B cell (primary cell): ENCODE measurements around the gene VAPB. TPM values are rescaled to one million over a fixed set of nuclear protein-coding genes. Genes with fewer than 3 reads are reported as not detected.

Experiments
- ATAC-seq: fragments of 200-7000 bp; cut with Tn5 transposase; one replicate; pipeline ENCODE4 v1.10.0; 2021; ENCODE audit warnings: low read depth, mild to moderate bottlenecking, moderate number of reproducible peaks, moderate library complexity
- CTCF ChIA-PET: fragments of 350-600 bp; sonication (Branson Sonifier 250); formaldehyde crosslinking; loops from one replicate; lab custom pipeline; 2021; ENCODE audit warnings: antibody characterized with exemption, inconsistent platforms; lab: Charles Lee
- POLR2A ChIA-PET: fragments of 350-600 bp; sonication (Branson Sonifier 250); formaldehyde crosslinking; loops from one replicate; lab custom pipeline; 2021; ENCODE audit warnings: antibody characterized with exemption; lab: Charles Lee
- DNase-seq: peaks from one replicate; pipeline ENCODE4 v3.0.0; 2013
- H2AFZ ChIP-seq: 2 replicates; pipeline ENCODE4 v1.6.1; 2012; ENCODE audit warnings: mild to moderate bottlenecking, low read depth, low read length; ENCODE audit not compliant: insufficient read depth, poor library complexity, severe bottlenecking
- H3K27ac ChIP-seq, 2 donors: 1 replicate in 1 of 2; 2 replicates in 1 of 2; pipeline ENCODE4 v1.5.1; 2012 to 2013; ENCODE audit warnings: low read length in 2 of 2, mild to moderate bottlenecking in 2 of 2, moderate library complexity in 1 of 2
- H3K27me3 ChIP-seq, 4 experiments: fragments of 200-600 bp in 1 of 4; sonication (generic) in 1 of 4; replicated peaks in 1 of 4; 1 replicate in 2 of 4; 2 replicates in 2 of 4; pipeline versions ENCODE4 v1.6.1 to v1.7.0; 2013 to 2016; ENCODE audit warnings: low read length in 3 of 4, mild to moderate bottlenecking in 2 of 4, mixed read lengths in 1 of 4, moderate library complexity in 1 of 4; ENCODE audit not compliant: insufficient read depth in 4 of 4, control insufficient read depth in 3 of 4; ENCODE audit errors: control extremely low read depth in 1 of 4
- H3K36me3 ChIP-seq, 2 experiments: replicated peaks in 1 of 2; 1 replicate in 1 of 2; 2 replicates in 1 of 2; pipeline versions ENCODE4 v1.6.1 to v1.7.1; 2013; ENCODE audit warnings: low read length in 1 of 2; ENCODE audit not compliant: insufficient read depth in 2 of 2, control insufficient read depth in 1 of 2; ENCODE audit errors: control extremely low read depth in 1 of 2, extremely low read depth in 1 of 2
- H3K4me1 ChIP-seq, 2 donors: fragments of 200-600 bp in 1 of 2; sonication (generic) in 1 of 2; 1 replicate in 1 of 2; 2 replicates in 1 of 2; pipeline versions ENCODE4 v1.5.1 to v1.6.1; 2013 to 2017; ENCODE audit warnings: low read length in 2 of 2; ENCODE audit not compliant: control insufficient read depth in 2 of 2, insufficient read depth in 2 of 2
- H3K4me2 ChIP-seq: replicated peaks from 2 replicates; pipeline ENCODE3; 2012; ENCODE audit warnings: mild to moderate bottlenecking, low read depth, low read length; ENCODE audit not compliant: poor library complexity, severe bottlenecking
- H3K4me3 ChIP-seq, 5 experiments: fragments of 200-600 bp in 1 of 5; sonication (generic) in 1 of 5; 1 replicate in 3 of 5; 2 replicates in 2 of 5; pipeline versions ENCODE4 v1.5.1 to v1.7.0; 2011 to 2016; ENCODE audit warnings: low read length in 4 of 5, mild to moderate bottlenecking in 4 of 5, low read depth in 2 of 5, control low read depth in 1 of 5, moderate library complexity in 1 of 5; ENCODE audit not compliant: insufficient read depth in 1 of 5; ENCODE audit errors: control extremely low read depth in 1 of 5, extremely low read depth in 1 of 5
- H3K79me2 ChIP-seq: fragments of 200-600 bp; sonication (generic); one replicate; pipeline ENCODE4 v1.6.0; 2016; ENCODE audit warnings: low read length; ENCODE audit not compliant: control insufficient read depth, insufficient read depth
- H3K9ac ChIP-seq: fragments of 200-600 bp; sonication (generic); 2 replicates; pipeline ENCODE4 v1.6.1; 2017; ENCODE audit warnings: mild to moderate bottlenecking, low read length, moderate library complexity
- H3K9me3 ChIP-seq, 3 donors: one replicate each; pipeline versions ENCODE4 v1.6.1 to v1.7.1; 2013; ENCODE audit warnings: low read length in 2 of 3; ENCODE audit not compliant: control insufficient read depth in 2 of 3, insufficient read depth in 1 of 3; ENCODE audit errors: control extremely low read depth in 1 of 3
- H4K20me1 ChIP-seq: 2 replicates; pipeline ENCODE4 v1.6.0; 2012; ENCODE audit warnings: mild to moderate bottlenecking, low read length; ENCODE audit not compliant: insufficient read depth, control insufficient read depth, poor library complexity, severe bottlenecking
- H3K27ac Mint-ChIP-seq: one replicate; pipeline ENCODE4 v1.8.0; 2021; ENCODE audit warnings: mixed read lengths
- H3K27me3 Mint-ChIP-seq: one replicate; pipeline ENCODE4 v1.8.0; 2021; ENCODE audit warnings: mixed read lengths
- H3K4me1 Mint-ChIP-seq: one replicate; pipeline ENCODE4 v1.8.0; 2021; ENCODE audit warnings: mixed read lengths
- H3K4me3 Mint-ChIP-seq: one replicate; pipeline ENCODE4 v1.8.0; 2021; ENCODE audit warnings: mixed read lengths
- H3K9me3 Mint-ChIP-seq: one replicate; pipeline ENCODE4 v1.8.0; 2022; ENCODE audit warnings: mixed read lengths; ENCODE audit not compliant: insufficient read depth
- EZH2 ChIP-seq: IDR thresholded peaks from 2 replicates; pipeline ENCODE4 v1.6.1; 2012; ENCODE audit warnings: borderline replicate concordance, low read depth, mild to moderate bottlenecking, moderate library complexity, low read length; ENCODE audit not compliant: insufficient read depth, poor library complexity, severe bottlenecking
- WGBS: methylation state at CpG from one replicate; pipeline ENCODE4 v1.1.5; 2013; ENCODE audit warnings: missing lambda C conversion rate; ENCODE audit not compliant: insufficient coverage; 5-methylcytosine and 5-hydroxymethylcytosine counted together
- intact Hi-C: fragments of 100-400 bp; cut with micrococcal nuclease; formaldehyde crosslinking; loops from one replicate; pipeline ENCODE4 v1.10.0; 2022
- polyA plus RNA-seq: library from polyadenylated mRNA; depleted of rRNA; stranded (reverse); fragments of >200 nt; gene quantifications from 2 replicates; pipeline ENCODE4 v1.2.3, GENCODE V29; 2012
- total RNA-seq, 2 donors: library from RNA; stranded (reverse); fragments of 120-200 nt in 1 of 2; gene quantifications; 1 replicate in 1 of 2; 2 replicates in 1 of 2; pipeline versions ENCODE4 v1.2.3 to v1.2.4, GENCODE V29; 2013 to 2022
- TF ChIP-seq, protein P1 (sequence below): fragments of 200-600 bp; IDR thresholded peaks from one replicate; pipeline ENCODE4 v1.8.0; 2022; ENCODE audit warnings: antibody characterized with exemption, mild to moderate bottlenecking

VAPB gene
- total and polyA plus RNA-seq, 2 donors (not counting 1 experiment from before 2014, with no cell fraction given): 19.5 to 26.4 TPM

DNA sequence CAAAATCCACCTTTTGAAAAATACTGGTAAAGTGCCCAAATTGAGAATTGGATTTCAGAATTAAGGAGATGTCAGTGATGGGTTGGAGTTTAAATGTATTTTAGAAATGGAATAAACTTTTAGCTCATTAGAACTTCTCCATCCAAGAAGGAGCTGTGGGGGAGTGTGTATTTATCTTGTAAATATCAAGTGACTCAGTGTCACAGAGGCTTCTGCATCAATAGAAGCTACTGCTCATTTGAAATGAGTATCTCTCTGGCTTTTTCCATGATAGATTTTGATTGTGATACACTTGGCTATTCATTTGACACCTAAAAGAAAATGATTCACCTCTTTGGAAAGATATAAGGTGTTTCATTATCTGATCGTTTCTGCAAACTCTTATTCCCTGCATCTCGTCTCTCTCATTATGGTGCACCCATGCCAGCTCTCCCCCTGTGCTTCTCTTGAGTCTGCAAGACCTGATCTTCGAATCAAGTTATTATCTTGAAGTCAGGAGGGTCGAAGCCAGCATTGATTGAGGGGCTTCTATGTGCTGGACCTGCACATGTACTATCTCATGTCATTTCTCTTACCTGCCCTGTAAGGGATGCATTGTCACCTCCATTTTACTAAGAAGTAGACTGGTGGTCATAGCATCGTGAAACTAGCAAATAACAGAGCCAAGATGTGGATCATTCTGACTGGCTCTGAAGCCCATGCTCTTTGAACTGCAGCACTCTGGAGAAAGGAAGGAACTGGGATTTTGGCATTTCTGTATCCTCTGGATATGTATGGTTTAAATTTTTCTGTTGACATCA lies 30.1 kb downstream of the VAPB start:
- Histone ChIP-seq H3K36me3 (peaks cover 5 to 31% of the 10 kb centered on the region in 2 experiments), H3K4me3 (no peak overlapping the region), H3K4me1 (peaks cover 6 to 7% of the 10 kb centered on the region in 2 donors), H3K27ac (no peak overlapping the region), H3K9me3 (peaks cover 0 to 5% (median 0%) of the 10 kb centered on the region in 3 donors), H4K20me1 (peaks cover 38% of the 10 kb centered on the region), H3K27me3 (no peaks in the 10 kb centered on the region), H3K9ac (no peak overlapping the region), H3K4me2 (no peak overlapping the region), H3K79me2 (peaks cover 60% of the 10 kb centered on the region), H2AFZ (no peak overlapping the region)
- Mint-ChIP-seq H3K4me3 (no peak overlapping the region), H3K27me3 (no peaks in the 10 kb centered on the region), H3K4me1 (peaks cover 20% of the 10 kb centered on the region), H3K9me3 (no peaks in the 10 kb centered on the region), H3K27ac (no peak overlapping the region)
- no peak for ATAC-seq
- no CpG with 5 or more reads among the region's 5 CpGs for WGBS
- intact Hi-C loops: no loop called here
- TF ChIP-seq, protein P1, sequence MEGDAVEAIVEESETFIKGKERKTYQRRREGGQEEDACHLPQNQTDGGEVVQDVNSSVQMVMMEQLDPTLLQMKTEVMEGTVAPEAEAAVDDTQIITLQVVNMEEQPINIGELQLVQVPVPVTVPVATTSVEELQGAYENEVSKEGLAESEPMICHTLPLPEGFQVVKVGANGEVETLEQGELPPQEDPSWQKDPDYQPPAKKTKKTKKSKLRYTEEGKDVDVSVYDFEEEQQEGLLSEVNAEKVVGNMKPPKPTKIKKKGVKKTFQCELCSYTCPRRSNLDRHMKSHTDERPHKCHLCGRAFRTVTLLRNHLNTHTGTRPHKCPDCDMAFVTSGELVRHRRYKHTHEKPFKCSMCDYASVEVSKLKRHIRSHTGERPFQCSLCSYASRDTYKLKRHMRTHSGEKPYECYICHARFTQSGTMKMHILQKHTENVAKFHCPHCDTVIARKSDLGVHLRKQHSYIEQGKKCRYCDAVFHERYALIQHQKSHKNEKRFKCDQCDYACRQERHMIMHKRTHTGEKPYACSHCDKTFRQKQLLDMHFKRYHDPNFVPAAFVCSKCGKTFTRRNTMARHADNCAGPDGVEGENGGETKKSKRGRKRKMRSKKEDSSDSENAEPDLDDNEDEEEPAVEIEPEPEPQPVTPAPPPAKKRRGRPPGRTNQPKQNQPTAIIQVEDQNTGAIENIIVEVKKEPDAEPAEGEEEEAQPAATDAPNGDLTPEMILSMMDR: no peak
- TF ChIP-seq EZH2: no peak
- ChIA-PET POLR2A (no interaction called here), CTCF (no interaction called here)
- DNase-seq: no peak

DNA sequence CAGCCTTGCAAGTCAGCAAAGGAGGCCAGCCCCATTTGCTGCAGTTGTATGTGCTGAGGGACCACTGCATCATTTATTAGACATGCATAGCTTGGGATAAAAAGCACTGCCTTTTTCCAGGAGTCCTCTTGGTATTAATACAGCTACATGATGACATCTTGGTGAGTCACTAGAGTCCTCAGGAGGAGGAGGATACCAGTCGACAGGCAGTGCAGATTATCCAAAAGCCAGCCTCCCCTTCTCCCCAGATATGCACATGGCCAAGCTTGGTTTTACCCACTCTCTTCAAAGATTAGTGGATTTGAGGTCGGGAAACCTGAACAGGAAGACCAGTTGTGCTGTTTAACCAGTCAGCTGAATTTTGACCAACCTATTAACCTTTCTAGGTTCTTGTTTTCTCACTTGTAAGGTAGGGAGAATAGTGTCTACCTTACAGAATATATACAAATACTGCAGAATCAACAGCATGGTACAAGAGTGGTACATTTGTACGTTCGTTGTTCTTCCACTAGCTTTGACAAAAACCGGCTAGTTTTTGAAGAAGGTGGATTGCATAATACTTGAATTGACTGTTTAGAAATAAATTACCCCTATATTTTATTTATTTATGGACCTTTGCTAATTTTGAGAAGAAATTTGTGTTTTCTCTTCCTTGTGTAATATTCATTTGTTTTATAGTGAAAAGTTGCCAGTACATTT lies 31.9 kb downstream of the VAPB start:
- ChIA-PET CTCF (interaction anchor here (0.5 to 1.3 kb wide), 3 partner anchors 26 to 556 kb away, joined by 3 to 4 read pairs (median 4); no protein-coding TSS in a partner anchor), POLR2A (interaction anchor here (1.1 kb wide), 1 partner anchor 13 kb away, joined by 3 read pairs; no protein-coding TSS in a partner anchor)
- H3K27ac Mint-ChIP-seq: no peak overlapping the region
- H3K4me1 ChIP-seq: peaks cover 6 to 7% of the 10 kb centered on the region in 2 donors
- H3K36me3 ChIP-seq: peaks cover 5 to 44% of the 10 kb centered on the region in 2 experiments
- H3K27me3 ChIP-seq: no peaks in the 10 kb centered on the region
- no peak overlapping the region for H2AFZ ChIP-seq
- intact Hi-C loops: no loop called here
- no peak overlapping the region for H3K9ac ChIP-seq
- no peak overlapping the region for H3K4me3 Mint-ChIP-seq
- no peak for TF ChIP-seq EZH2
- TF ChIP-seq, protein P1: no peak
- no peaks in the 10 kb centered on the region for H3K9me3 Mint-ChIP-seq
- ATAC-seq (no peak), DNase-seq (no peak)
- peaks cover 14% of the 10 kb centered on the region for H3K4me1 Mint-ChIP-seq
- peaks cover 37% of the 10 kb centered on the region for H4K20me1 ChIP-seq
- H3K79me2 ChIP-seq: peaks cover 59% of the 10 kb centered on the region
- no peak overlapping the region for H3K4me3 ChIP-seq
- no peaks in the 10 kb centered on the region for H3K9me3 ChIP-seq
- H3K4me2 ChIP-seq: no peak overlapping the region
- H3K27ac ChIP-seq: no peak overlapping the region
- no peaks in the 10 kb centered on the region for H3K27me3 Mint-ChIP-seq
- WGBS: 100% methylated on average over 1 of the region's 5 CpGs
